Activated CD8-positive, alpha-beta T cell treated with anti-CD3 and anti-CD28 coated beads, Interleukin-2, amount 10 ng/mL, durations not matched to agents 7 days and 5 days (primary cell): Measurements from ENCODE around the gene SLMAP. TPM values are rescaled to one million over a fixed set of nuclear protein-coding genes. Genes with fewer than 3 reads are reported as not detected.

Experiments
- ATAC-seq: fragments of 150-1000 bp; cut with Tn5 transposase; one replicate; pipeline ENCODE4 v1.10.0; 2021; ENCODE audit warnings: moderate library complexity
- CTCF ChIA-PET: fragments of 350-600 bp; sonication (Branson Sonifier 250); formaldehyde crosslinking; loops from one replicate; lab custom pipeline; 2021; ENCODE audit warnings: antibody characterized with exemption; lab: Charles Lee
- POLR2A ChIA-PET: fragments of 350-600 bp; sonication (Branson Sonifier 250); formaldehyde crosslinking; loops from one replicate; lab custom pipeline; 2021; ENCODE audit warnings: antibody characterized with exemption; lab: Charles Lee
- DNase-seq: peaks from one replicate; pipeline ENCODE4 v3.0.0-alpha.2; 2020
- H3K27ac Mint-ChIP-seq: one replicate; pipeline ENCODE4 v1.8.0; 2021; ENCODE audit warnings: mild to moderate bottlenecking, mixed read lengths
- H3K27me3 Mint-ChIP-seq: one replicate; pipeline ENCODE4 v1.8.0; 2021; ENCODE audit warnings: low read depth, mixed read lengths
- H3K36me3 Mint-ChIP-seq: one replicate; pipeline ENCODE4 v1.8.0; 2021; ENCODE audit warnings: low read depth, mixed read lengths
- H3K4me1 Mint-ChIP-seq: one replicate; pipeline ENCODE4 v1.8.0; 2021; ENCODE audit warnings: low read depth, mixed read lengths
- H3K4me3 Mint-ChIP-seq: one replicate; pipeline ENCODE4 v1.8.0; 2021; ENCODE audit warnings: mild to moderate bottlenecking, mixed read lengths
- H3K9me3 Mint-ChIP-seq: one replicate; pipeline ENCODE4 v1.8.0; 2022; ENCODE audit warnings: mixed read lengths; ENCODE audit not compliant: insufficient read depth
- total RNA-seq, 2 experiments: library from RNA; stranded (reverse); gene quantifications; one replicate each; pipeline ENCODE4 v1.2.3, GENCODE V29; 2021

Gene SLMAP
- total RNA-seq, 2 experiments from 2014 or later, result 63.0 to 65.1 TPM

DNA sequence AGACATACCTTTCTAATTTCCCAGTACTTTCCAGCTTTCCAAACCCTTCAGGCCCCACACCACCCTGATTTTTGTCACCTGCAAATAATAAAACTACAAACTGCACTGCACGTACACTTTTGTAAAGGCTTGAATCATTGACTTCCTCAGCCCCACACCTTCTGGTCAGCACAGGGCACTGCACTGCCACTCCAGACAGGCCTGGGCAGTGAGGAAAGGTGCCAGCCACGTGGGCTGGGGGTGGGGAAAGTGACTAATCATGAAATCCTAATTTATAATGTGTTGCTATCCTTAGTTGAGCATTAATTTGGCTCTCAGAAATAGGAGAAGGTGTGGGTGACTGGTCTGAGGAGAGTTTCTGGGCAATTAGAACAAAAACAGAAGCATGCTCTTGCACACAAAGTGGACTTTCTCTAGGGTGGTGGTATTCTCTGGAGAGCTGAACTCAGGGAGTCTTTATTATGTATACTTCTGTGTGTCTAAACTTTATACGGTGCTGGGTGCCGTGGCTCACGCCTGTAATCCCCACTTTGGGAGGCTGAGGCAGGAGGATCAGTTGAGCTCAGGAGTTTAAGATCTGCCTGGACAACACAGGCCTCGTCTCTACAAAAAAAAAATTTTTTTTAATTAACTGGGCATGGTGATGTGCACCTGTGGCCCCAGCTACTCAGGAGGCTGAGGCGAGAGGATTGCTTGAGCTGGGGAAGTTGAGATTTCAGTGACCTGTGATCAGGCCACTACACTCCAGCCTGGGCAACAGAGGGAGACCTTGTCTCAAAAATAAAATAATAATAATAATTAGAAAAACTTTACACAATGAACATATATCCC is 193.9 kb downstream of the SLMAP start:
- DNase-seq (no peak), ATAC-seq (no peak)
- H3K27ac Mint-ChIP-seq, result no peak overlapping the region
- peaks cover 4% of the 10 kb centered on the region for H3K4me1 Mint-ChIP-seq
- no peaks in the 10 kb centered on the region for H3K27me3 Mint-ChIP-seq
- H3K4me3 Mint-ChIP-seq, result no peak overlapping the region
- H3K36me3 Mint-ChIP-seq, result no peaks in the 10 kb centered on the region
- ChIA-PET CTCF (interaction anchor here (1.7 kb wide), 1 partner anchor 217 kb away, joined by 6 read pairs; no protein-coding TSS in a partner anchor), POLR2A (no interaction called here)
- H3K9me3 Mint-ChIP-seq, result no peaks in the 10 kb centered on the region

DNA sequence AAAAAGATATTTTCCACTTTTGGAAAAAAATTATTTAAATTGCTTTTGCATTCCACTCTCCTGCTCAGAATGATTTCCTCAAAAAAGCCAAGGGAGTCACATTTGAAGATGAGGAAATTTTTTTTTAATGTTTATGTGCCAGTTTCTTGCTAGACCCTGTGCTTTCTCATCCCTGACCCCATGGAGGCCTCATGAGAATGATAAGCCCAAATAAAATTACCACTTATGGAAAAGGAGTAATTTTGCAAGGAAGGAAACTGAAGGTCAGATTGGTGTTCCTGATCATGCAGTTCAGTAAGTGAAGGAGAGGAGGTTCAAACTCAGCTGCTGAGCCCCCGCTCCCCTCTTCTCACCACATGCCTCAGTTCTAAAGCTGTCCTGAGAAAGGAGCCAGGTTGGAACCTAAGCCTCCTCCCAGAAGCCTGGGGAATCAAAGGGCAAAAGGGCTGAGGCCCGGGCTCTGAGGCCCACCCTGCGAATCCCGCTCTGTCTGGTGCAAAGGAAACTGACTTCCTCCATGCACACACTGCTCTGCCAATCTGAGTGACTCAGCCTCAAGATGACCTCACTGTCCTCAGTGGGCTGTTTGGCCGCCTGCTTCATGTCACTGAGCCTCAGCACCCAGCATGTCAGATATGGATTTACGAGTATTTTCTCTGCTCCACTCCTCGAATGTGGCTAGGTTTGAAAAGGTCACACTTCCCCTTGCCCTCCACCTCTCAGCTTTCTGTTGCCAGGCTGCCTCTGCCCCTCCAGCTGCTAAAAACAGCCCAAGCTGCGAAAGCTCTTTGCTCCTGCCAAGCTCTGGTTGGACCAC is 195.2 kb downstream of the SLMAP start:
- POLR2A ChIA-PET, result no interaction called here
- Mint-ChIP-seq H3K4me3 (no peak overlapping the region), H3K27ac (no peak overlapping the region), H3K9me3 (no peaks in the 10 kb centered on the region), H3K27me3 (no peaks in the 10 kb centered on the region), H3K4me1 (peaks cover 4% of the 10 kb centered on the region), H3K36me3 (no peaks in the 10 kb centered on the region)
- DNase-seq (peak; percentile 23), ATAC-seq (no peak)
- CTCF ChIA-PET, result interaction anchor here (0.7 to 1.7 kb wide), 3 partner anchors 98 to 554 kb away, joined by 3 to 6 read pairs (median 4); no protein-coding TSS in a partner anchor

DNA sequence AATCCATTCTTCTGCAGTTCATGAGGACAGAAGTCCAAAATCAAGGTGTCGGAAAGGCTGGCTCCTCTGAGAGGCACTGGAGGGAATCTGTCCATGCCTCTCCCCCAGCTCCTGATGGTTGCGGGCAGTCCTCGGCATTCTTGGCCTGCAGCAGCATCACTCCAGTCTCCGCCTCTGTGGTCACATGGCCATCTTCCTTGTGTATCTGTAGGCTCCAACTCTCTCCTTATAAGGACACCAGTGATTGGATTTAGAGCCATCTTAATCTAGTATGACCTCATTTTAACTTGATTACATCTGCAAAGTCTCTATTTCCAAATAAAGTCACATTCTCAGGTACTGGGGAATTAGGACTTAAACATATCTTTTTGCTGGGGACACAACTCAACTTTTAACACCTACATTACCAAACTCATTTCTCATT is 196.1 kb downstream of the SLMAP start:
- H3K27ac Mint-ChIP-seq, result no peak overlapping the region
- no peaks in the 10 kb centered on the region for H3K36me3 Mint-ChIP-seq
- no peaks in the 10 kb centered on the region for H3K27me3 Mint-ChIP-seq
- no peak overlapping the region for H3K4me3 Mint-ChIP-seq
- no peaks in the 10 kb centered on the region for H3K9me3 Mint-ChIP-seq
- ATAC-seq (no peak), DNase-seq (no peak)
- H3K4me1 Mint-ChIP-seq, result peaks cover 4% of the 10 kb centered on the region
- ChIA-PET POLR2A (no interaction called here), CTCF (interaction anchor here (0.7 to 1.6 kb wide), 3 partner anchors 10 to 555 kb away, joined by 3 to 4 read pairs (median 3); no protein-coding TSS in a partner anchor)

DNA sequence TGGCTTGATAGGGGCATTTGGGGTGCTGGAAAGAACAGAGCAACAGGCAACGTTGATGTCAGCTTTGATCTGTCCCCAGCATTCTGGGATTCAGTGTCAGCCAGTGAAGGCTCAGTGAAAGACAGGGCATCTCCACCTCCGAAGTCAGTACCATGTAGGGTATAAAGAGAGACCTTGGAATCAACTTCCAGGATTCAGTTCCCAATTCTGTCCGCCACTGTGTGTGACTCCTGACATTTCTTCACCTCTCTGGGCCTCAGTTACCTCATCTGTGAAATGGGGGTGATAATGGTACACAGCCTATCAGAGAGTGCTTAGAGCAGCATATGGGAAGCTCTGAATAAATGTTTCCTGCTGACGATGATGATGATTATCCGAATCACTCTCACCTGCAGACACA is 196.5 kb downstream of the SLMAP start:
- DNase-seq (no peak), ATAC-seq (no peak)
- Mint-ChIP-seq H3K4me1 (peaks cover 4% of the 10 kb centered on the region), H3K9me3 (no peaks in the 10 kb centered on the region), H3K27ac (no peak overlapping the region), H3K4me3 (no peak overlapping the region), H3K27me3 (no peaks in the 10 kb centered on the region), H3K36me3 (no peaks in the 10 kb centered on the region)
- CTCF ChIA-PET, result interaction anchor here (0.7 kb wide), 1 partner anchor 10 kb away, joined by 3 read pairs; no protein-coding TSS in a partner anchor
- POLR2A ChIA-PET, result no interaction called here

DNA sequence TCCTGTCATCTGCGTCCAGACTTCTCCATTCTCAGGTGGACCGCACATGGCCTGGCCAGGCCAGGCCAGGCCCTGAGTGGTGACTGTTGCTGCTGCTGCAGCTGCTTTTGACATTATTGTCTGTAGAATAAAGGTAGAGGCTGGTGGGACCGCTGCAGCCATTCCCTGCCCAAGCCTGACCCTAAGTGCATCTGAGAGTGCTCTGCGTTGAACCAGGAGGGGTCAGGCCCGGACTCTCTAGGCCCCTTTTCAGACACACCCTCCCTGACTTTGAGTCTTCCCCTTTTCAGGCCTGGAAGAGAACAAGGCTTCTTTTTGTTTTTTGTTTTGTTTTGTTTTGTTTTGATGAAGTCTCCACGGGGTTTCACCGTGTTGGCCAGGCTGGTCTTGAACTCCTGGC is 197.5 kb downstream of the SLMAP start:
- no peak overlapping the region for H3K27ac Mint-ChIP-seq
- ATAC-seq, result no peak
- CTCF ChIA-PET, result no interaction called here

DNA sequence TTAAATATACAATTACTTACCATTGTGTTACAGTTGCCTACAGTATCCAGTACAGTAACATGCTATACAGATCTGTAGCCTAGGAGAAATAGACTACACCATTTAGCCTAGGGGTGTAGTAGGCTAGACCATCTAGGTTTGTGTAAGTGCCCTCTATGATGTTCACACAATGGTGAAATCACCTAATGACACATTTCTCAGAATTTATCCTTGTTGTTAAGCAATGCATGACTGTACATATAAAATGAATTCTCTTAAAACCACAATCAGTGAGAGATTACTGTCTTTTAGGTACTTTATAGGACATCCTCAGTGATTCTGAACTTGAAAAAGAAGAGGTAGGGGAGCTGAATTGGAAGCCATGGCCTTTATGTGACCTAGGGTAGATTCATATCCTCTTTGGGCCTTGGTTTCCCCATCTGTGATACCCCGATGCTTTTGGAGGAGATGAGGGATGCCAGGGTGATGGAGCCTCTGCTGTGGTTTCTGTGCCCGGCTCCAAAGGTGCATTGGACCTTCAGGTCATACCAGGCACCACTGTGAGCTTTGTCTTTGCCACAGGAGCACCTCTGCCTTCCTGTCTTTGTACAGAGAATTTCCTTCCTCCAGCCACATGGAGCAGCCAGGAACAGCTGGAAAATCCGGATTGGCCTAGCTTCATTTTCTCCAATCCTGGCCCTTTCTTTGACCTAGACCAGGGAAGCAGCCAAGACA is 200.2 kb downstream of the SLMAP start:
- CTCF ChIA-PET, result no interaction called here
- POLR2A ChIA-PET, result no interaction called here

More for the DNA sequence above, 197.5 kb downstream of the SLMAP start:
- H3K4me3 Mint-ChIP-seq, result no peak overlapping the region
- H3K4me1 Mint-ChIP-seq, result peaks cover 7% of the 10 kb centered on the region
- H3K36me3 Mint-ChIP-seq, result no peaks in the 10 kb centered on the region
- DNase-seq, result no peak
- H3K27me3 Mint-ChIP-seq, result no peaks in the 10 kb centered on the region
- no peaks in the 10 kb centered on the region for H3K9me3 Mint-ChIP-seq
- POLR2A ChIA-PET, result no interaction called here

DNA sequence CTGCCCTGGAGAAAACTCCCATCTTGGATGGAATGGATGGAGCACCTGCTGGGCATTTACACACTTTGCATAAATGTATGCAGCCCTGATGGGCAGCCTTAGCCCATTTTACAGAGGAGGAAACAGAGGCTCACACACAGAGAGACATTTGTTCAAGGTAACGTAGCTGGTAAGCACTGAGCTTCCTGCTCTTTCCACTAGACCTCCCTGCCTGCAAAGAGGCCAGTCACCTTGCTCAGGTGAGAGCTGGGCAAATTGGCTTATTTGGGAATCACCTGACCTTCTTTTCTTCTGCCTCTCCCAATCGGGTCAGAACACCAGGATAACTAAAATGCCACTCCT is 200.7 kb downstream of the SLMAP start:
- Mint-ChIP-seq H3K36me3 (no peaks in the 10 kb centered on the region), H3K27ac (no peak overlapping the region), H3K4me1 (peaks cover 14% of the 10 kb centered on the region), H3K4me3 (no peak overlapping the region), H3K27me3 (no peaks in the 10 kb centered on the region), H3K9me3 (no peaks in the 10 kb centered on the region)
- ATAC-seq, result no peak
- POLR2A ChIA-PET, result no interaction called here
- no peak for DNase-seq
- CTCF ChIA-PET, result no interaction called here

More for the DNA sequence above, 200.2 kb downstream of the SLMAP start:
- Mint-ChIP-seq H3K27ac (no peak overlapping the region), H3K4me1 (peaks cover 18% of the 10 kb centered on the region), H3K36me3 (no peaks in the 10 kb centered on the region), H3K9me3 (no peaks in the 10 kb centered on the region), H3K27me3 (no peaks in the 10 kb centered on the region), H3K4me3 (no peak overlapping the region)
- ATAC-seq, result no peak
- DNase-seq, result no peak

DNA sequence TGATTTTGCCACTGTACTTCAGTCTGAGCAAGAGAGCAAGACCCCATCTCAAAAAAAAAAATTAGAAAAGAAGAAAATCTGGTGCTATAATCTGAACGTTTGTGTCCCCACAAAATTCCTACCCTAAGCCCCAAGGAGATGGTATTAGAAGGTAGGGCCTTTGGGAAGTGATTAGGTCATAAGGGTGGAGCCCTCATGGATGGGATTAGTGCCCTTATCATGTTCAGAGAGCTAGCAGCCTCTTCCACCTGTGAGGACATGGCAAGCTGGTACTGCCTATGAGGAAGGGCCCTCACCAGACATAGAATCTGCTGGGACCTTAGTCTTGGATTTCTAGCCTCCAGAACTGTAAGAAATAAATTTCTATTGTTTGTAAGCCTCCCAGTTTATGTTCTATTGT is 201.7 kb downstream of the SLMAP start:
- Mint-ChIP-seq H3K9me3 (no peaks in the 10 kb centered on the region), H3K4me3 (no peak overlapping the region), H3K36me3 (no peaks in the 10 kb centered on the region), H3K27ac (no peak overlapping the region), H3K4me1 (peaks cover 14% of the 10 kb centered on the region), H3K27me3 (no peaks in the 10 kb centered on the region)
- DNase-seq, result no peak
- POLR2A ChIA-PET, result no interaction called here
- no peak for ATAC-seq
- CTCF ChIA-PET, result no interaction called here

DNA sequence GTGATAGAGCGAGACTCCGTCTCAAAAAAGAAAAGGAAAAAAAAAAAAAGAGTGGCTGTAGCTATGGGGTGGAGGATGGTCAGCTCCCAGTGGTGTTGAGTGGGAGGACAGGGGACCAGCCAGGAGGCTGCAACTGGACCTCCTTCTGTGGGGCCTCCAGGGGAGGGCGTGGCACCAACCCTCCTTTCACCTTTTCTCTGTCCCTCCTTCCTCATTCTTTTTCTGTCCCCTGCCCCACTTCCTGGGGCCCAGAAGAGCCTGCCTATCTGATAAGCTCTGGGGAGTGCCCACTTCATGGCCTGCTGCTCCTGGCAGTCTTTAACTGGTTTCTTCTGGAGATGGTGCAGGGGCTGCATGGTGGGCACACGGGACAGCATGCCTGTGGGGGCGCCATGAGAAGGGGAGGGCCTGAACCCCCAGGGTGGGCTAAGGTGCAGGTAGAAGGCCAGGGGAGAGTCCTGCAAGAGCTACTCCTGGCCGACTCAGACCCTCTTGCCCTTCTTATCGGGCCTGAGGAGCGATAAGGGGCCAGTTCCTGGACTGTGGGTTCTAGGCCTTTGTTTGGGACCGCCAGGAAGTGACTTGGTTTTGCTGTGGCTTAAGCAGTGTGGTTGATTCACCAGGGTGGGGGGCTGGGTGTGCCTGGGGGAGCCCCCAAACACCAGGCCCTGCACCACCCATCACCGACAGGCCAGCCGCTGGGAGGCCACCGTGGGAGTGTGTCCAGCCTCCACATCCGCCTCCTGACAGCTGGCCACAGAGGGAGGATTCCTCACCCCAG is 202.7 kb downstream of the SLMAP start:
- POLR2A ChIA-PET, result no interaction called here
- Mint-ChIP-seq H3K27ac (no peak overlapping the region), H3K4me1 (peaks cover 14% of the 10 kb centered on the region), H3K36me3 (no peaks in the 10 kb centered on the region), H3K27me3 (no peaks in the 10 kb centered on the region), H3K9me3 (no peaks in the 10 kb centered on the region), H3K4me3 (no peak overlapping the region)
- CTCF ChIA-PET, result interaction anchor here (1.7 kb wide), 1 partner anchor 49 kb away, joined by 4 read pairs; no protein-coding TSS in a partner anchor
- ATAC-seq (no peak), DNase-seq (no peak)

DNA sequence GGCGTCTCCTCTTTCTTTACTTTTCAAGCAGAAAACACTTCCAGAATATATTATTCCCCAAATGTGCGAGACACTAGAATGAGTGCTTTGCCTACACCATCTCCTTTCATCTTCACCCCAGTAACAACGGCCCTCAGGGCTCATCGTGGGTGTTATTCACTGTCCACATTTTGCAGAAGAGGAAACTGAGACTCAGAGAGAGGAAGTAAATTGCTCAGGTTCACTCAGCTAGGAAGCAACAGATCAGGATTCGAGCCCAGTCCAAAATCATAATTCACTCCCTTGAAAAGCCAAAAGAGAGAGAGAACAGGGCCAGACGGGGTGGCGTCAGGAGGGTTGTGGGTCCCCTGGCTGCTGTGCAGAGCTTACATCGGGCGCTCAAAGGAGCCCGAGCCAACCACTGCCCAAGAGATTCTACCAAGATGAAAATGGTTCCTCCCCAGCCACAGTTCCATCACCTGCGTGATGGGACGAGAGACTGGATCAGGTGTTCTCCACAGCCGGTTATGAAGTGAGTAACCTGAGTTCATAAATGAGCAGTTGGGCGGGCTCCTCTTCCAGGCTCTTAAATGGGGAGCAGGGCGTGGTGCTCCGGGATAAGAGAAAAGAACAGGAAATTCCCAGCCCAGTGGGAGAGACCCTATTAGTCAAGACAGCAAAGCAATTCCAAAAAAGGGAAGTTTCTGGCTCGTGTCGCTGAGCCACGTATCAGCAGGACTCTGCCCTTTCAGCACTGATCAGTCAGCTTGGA is 203.5 kb downstream of the SLMAP start:
- no peaks in the 10 kb centered on the region for H3K9me3 Mint-ChIP-seq
- DNase-seq, result no peak
- ChIA-PET CTCF (interaction anchor here (1.7 kb wide), 1 partner anchor 48 kb away, joined by 4 read pairs; no protein-coding TSS in a partner anchor), POLR2A (no interaction called here)
- no peak overlapping the region for H3K4me3 Mint-ChIP-seq
- H3K27me3 Mint-ChIP-seq, result no peaks in the 10 kb centered on the region
- H3K36me3 Mint-ChIP-seq, result no peaks in the 10 kb centered on the region
- no peak for ATAC-seq
- H3K27ac Mint-ChIP-seq, result no peak overlapping the region
- peaks cover 14% of the 10 kb centered on the region for H3K4me1 Mint-ChIP-seq
